ENCODE measurements around the gene RAB14. TPM values are rescaled to one million over a fixed set of nuclear protein-coding genes. Genes with fewer than 3 reads are reported as not detected.
"Not testable (repeated sequence)": the region's sequence is repeated elsewhere in the genome, so short reads cannot be mapped to it uniquely, and the experiment has no call there.

Gene RAB14
- polyA plus RNA-seq, 5 donors = 76.2 to 95.6 (median 87.0) TPM

DNA sequence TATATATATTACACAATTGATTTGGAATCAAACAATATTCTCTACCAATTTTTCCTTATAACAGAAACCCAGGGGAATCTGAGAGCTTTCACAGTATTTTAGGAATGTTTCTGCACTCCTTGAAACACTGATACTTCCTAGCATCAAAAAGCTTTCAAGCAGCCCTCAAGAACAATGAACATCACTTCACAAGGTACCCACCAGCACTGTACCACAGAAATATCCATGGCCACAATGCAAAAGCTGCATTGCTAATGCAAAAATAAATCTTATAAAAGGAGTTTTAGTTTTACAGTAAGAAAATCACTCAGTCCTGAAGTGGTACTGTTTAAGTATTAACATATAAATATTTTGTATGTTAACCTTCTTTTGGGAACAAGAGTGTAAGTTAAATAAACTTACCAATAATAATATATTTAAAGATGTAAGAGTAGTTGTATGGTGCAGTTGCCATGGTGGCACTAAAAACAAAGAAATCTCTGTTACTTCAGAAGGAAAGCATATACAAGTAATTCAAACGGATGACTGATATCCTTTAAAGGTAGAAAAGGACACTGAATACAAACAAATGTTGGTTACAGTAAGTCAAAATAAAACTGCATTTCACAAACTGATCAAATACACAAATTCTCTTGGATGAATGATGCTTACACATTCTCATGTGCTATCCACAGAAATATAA, 8.6 kb downstream of the RAB14 start:
- DNase-seq = no peak

DNA sequence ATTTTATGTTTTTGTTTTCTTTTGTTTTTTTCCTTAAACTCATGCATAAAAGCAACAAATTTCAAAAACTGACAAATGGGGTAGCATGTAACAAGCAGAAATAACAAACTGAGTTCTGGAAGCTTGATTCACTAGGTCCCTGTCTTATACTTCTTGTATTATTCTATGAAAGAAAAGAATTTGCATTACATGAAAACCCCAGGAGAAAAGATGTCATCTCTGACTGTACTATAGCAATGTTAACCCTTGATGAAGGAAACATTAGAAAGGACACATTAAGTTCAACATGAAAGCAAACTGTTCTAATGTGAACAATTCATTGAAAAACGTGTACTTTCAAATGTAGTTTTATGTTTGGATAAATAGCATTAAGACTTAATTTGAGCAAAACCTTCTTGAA, 9.2 kb downstream of the RAB14 start:
- no peak for DNase-seq

DNA sequence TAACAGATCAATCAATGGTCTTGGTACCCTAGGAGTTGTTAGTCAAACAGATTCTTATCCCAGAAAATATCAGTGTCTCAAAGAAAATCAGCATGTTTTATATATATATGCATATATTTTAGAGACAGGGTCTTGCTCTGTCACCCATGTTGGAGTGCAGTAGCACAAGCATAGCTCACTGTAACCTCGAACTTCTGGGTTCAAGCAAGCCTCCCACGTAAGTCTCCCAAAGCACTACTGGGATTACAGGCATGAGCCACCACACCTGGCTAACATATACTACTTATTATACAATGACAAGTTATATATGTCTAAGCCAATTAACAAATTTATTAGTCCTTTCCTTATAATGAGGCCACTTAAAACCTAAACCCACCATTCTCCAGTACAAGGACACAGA, 10.4 kb downstream of the RAB14 start:
- DNase-seq = no peak

DNA sequence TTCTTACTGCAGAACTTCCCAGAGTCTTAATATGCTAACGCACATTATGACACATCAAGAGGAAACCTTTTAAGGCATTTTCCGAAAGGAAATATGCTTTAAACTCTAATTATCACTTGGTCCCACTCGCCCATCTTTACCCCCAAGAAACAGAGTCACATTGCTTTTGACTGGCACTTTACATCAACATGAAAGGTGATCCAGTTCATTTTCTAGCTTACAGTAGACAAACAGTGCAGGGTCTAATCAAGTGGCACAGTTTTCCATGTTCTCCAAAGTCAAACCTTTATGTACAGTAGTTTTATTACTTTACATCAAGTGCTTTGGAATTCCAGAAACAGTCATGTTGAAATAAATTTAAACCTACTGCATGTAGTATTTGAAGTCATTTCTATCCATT, 12.0 kb downstream of the RAB14 start:
- no peak for DNase-seq

GRCh38 chr9:121189006-121189405, 12.7 kb downstream of the RAB14 start:
- DNase-seq = no peak

GRCh38 chr9:121187636-121188305, 13.9 kb downstream of the RAB14 start:
- no peak for DNase-seq

DNA sequence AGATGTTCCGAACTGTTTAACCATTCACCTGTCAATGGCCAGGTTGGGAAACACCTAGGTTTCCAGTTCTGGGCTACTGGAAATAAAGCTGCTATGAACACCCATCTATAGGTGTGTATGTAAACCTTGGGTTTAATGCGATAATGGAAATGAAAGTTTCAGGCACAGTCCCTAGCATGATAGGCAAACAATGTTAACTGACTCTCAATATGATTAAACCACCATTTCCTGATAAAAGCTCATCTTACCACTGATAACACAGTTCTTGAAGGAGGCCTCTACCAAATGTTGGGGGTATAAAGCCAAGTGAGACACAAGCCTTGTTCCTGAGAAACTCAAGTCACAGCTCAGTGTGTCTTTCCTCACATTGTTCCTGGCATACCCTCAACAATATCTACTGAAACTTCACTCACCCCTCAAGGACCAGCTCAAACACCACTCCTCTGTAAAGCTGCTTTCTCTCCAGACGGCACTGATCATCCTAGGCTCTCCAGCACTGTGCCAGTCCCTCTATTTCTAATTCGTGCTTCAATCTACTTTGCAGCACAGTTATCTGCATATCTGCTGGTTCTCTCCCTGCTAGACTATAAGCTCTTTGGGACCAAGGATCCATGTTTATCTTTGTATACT, 15.8 kb downstream of the RAB14 start:
- DNase-seq = no peak

DNA sequence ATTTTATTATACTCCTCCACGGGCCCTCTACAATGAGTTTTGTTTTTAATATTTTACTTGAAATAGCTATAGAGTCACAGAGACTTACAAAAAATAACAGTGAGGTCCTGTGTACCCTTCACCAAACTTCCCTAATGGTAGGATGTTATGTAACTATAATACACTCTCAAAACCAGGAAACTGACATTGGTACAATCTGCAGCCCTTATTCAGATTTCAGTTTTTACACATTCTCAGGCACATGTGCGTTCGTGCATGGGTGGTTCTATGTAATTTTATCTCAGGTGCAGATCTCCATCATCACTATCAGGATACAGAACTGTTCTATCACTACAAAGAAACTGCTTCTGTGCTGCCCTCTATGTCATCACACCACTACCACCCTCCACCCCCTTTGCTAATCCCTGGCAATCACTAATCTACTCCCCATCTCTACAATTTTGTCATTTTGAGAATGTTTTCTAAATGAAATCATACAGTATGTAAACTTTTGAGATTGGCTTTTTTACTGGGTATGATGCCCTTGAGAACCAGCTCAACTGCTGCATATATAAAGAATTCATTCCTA, 16.4 kb downstream of the RAB14 start:
- no peak for DNase-seq

DNA sequence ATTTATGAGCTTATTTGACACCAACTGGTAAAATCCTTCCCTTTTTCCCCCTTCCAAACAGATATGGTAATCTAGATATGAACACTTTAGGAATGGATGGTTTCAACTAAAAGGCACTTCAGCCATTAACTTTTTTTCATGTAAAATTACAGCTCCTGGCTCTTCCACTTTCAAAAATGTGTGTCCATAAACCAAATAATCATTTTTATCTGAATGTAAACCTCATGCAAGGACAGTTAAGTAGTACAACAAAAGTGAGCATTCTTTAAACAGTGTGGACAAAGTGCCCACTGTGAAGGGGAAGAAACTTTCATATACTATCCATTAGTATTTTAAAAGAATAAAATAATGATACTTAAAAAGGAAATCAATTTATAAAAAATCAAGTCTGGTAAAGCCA, 17.2 kb downstream of the RAB14 start:
- no peak for DNase-seq

DNA sequence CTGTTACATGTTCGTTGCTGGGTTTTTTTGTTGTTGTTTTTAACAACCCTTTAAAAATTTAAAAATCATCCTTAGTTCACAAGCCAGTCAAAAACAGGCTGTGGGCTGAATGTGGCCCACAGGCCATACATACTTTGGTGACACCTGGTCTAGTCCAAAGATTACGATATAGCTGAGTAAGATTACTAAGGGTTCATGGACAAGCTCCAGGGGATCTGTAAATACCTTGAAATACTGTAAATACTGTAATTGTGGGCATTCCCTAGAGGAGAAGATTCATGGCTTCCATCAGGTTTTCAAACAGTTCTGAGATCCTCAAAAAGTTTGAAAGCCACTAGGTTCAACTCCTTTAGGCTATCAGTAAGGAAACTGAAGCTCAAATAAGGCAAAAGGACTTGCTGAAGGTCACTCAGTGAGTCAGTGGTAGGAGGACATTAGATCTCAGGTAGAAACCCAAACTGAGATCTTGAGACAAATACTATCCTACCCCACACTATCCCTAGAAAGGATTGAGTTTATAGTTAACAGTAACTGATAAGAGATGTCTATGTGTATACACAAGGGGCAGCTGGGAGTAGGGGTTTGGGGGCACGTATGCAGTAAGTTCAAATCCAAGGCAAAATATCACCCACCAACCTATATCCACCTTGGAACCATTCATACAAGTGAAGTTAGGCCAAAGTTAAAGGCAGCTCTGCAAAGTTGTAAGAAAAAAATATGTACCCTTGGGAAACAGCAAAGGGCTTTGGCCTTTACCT, 17.8 kb downstream of the RAB14 start:
- no peak for DNase-seq

DNA sequence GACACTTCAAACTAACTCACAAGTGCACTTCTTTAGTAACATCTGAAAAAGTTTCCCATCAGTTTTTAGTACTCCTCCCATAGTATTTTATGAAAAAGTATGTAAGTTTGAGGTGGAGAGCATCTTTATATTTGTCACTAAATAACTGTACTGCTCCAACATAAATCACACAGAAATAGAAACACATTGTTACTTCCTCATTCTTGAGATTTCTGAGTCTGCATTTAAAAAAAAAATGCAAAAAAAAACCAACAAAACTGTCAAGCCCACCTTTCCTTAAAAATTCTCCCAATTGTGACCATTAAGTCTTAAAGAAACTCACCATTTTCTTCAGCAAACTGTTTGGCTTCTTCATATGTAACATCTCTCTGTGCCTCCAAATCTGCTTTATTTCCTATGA, 18.7 kb downstream of the RAB14 start:
- no peak for DNase-seq

DNA sequence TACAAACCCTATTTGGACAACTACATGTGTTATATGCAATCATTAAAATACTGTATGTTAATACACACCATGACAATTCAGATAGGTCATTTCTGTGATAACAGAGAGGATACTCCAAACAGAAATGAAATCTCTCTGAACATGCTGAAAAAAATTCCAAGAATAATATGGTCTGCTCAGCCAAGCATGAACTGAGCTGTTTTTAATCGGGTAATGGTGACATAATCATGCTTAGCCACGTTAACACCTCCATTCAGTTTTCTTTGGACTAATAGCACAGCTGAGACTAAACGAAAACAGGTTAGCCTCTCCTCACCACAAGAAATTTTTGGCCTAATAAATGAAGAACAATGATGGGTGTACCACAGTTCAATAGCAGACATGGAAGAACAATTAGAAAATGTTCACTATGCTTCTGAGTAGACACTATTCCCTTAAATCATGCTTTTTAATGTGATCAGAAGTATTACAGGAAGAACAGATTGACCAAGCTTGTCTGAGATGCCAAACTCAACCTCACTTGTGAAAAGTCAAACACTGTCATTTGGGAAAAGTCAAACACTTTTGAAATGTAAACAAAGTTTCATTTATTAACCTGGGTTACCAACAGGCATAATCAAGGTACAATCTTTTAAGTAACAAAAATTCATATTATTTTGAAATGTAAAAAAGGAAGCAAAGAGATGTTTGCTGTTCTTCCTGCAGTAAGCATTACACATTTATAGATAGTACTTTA, 19.4 kb downstream of the RAB14 start:
- no peak for DNase-seq

- no peak for DNase-seq
Observed at GRCh38 chr9:121179930-121180681, 21.6 kb downstream of the RAB14 start.

DNA sequence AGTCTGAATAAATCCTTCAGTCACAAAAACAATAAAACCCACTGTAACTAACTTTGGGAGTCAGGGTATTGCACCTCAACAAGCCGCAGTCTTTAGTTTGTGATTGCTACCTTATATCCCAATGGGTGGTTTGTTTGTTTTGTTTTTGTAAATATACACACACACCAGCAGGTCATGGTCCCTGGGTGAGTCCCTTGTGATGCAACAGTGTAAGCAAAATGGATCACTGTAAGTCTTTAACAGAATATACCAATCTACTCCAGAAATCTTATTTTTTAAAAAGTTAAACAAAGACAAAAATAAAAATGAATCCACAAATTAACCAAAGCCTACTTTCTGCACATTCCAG, 22.3 kb downstream of the RAB14 start:
- DNase-seq = not testable (repeated sequence)

DNA sequence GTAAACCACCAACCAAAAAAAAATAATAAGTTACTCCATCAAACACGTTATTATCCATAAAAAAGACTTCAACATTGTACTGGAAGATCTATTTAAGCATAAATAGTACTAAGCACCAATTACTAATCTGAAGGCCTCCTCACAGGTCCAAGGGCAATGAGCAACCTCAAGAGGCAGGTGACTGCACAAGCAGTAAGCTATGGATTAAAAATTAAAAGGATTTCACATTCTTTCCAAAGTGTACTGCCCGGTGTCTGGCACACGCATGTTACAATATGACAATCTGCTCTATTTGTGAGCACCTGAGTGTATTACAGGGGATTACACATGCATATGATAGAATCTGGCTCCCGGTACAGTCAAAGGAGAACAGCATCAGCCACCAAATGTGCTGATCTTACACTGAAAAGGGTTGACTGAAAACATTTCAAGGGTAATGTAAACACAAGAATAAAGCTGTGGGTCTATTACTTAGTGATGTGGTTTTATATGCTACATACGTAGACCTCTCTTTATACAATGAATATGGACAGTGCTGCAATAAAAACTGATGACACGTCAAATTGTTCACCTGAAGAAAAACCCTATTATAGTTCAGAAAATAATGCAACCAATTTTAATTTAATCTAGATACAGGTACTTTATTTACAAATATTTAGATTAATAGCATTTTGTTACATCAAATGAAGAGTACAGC, 22.8 kb downstream of the RAB14 start:
- no peak for DNase-seq

DNA sequence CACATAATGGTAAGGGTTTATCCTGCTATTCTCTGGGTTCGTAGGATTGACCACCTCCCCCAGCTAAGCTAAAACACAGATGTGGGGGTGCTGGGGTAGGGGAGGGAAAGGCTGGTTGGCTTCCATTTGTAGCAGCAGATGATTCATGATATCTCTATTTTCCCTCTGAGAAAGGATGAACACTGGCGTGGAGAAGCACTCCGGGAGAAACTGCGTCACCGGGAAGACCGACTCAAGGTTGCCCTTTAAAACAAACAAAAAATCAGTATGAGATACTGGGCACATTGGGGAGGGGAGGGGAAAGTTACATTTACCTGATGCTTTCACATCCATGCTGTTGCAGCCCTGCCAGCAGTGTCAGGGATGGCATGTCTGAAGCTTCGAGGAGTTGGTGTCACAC, 28.2 kb downstream of the RAB14 start:
- DNase-seq = no peak

DNA sequence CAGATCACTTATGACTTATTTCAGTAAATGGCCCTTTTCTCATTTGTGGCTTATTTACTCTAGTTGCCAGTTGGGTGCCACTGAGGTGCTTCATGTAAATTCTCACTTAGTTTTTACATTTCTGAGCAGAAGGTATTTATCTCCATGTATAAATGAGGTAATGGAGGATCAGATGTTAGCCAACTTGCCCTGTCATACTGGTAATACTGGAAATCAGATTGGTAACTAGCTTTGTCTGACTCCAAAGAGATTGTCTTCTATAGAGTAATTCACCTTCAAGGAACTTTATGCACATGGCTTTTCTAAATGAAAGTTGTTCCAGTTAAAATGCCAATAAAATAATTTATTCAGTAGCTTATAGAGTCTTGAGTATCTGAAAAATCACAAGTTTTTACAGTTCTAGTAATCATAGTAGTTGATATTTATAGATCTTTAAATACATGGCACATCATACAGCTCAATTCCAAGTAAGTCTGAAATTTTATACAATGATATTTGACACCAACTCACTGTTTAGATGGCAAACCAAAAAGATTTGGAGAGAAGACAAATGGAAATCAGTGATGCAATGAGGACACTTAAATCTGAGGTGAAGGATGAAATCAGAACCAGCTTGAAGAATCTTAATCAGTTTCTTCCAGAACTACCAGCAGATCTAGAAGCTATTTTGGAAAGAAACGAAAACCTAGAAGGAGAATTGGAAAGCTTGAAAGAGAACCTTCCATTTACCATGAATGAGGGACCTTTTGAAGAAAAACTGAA, 28.8 kb downstream of the RAB14 start:
- no peak for DNase-seq

- DNase-seq = no peak
Observed at GRCh38 chr9:121171236-121171635, 30.4 kb downstream of the RAB14 start.

DNA sequence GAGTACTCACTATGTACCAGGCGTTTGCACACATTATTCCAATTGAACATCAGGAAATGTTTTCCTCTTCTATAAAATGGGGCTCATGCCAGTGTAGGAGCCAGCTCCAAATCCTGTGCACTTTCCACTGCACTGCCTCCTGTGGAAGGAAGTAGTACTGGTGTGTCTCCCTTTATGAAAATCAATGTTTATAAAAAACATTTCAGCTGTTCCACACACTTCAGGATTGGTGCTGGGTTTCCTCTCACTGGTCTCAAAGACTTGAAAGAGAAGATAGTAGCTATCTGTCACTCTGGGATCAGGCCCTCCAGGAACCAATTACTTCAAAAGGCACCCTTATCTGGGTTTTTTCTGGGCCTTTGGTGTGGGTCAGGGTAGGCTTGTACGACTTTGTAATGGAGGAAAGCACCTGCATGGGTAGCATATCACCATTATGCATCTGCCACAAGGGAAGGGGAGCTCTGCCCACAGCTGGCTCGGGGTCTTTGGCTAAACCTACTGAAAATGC, 32.5 kb downstream of the RAB14 start:
- no peak for DNase-seq

Data from right lung (tissue), 5 donors.